Right ventricle myocardium inferior (tissue), 1 donor: Measurements from ENCODE around the gene ATP13A3. TPM values are rescaled to one million over a fixed set of nuclear protein-coding genes. Genes with fewer than 3 reads are reported as not detected.

Experiments used
- ATAC-seq: fragments of 200-7000 bp; cut with Tn5 transposase; one replicate; pipeline ENCODE4 v1.9.1; 2020; ENCODE audit warnings: mild to moderate bottlenecking, moderate library complexity
- DNase-seq: peaks from one replicate; pipeline ENCODE4 v3.0.0; 2021; ENCODE audit errors: missing footprints
- intact Hi-C: fragments of 100-400 bp; cut with DNase I; formaldehyde crosslinking; loops from one replicate; pipeline ENCODE4 v1.11.0; 2022
- total RNA-seq: library from RNA; stranded (reverse); fragmentation: NEBNext Ultra II Directional; extraction: Animal tissue kit (Norgen Biotek cat#: 25700); gene quantifications from one replicate; pipeline ENCODE4 v1.2.1, GENCODE V29; 2021
- donor health status: DM: no; HTN: yes; CAD: no; lungs with severe emphysema.

ATP13A3 gene
- total RNA-seq, 1 donor from 2014 or later = 55.3 TPM

GRCh38 chr3:194460566-194460965, 26.2 kb downstream of the ATP13A3 start:
- DNase-seq (no peak), ATAC-seq (no peak)
- intact Hi-C loops = no loop called here

- no peak for DNase-seq
- no peak for ATAC-seq
- intact Hi-C loops = no loop called here
Measured at GRCh38 chr3:194458131-194458530, 28.7 kb downstream of the ATP13A3 start.

- intact Hi-C loops = no loop called here
- DNase-seq (no peak), ATAC-seq (no peak)
Measured at GRCh38 chr3:194455481-194455880, 31.3 kb downstream of the ATP13A3 start.

GRCh38 chr3:194450341-194450740, 36.5 kb downstream of the ATP13A3 start:
- ATAC-seq (no peak), DNase-seq (no peak)
- intact Hi-C loops = no loop called here

- no peak for DNase-seq
- intact Hi-C loops = no loop called here
- no peak for ATAC-seq
Measured at GRCh38 chr3:194449913-194450312, 36.9 kb downstream of the ATP13A3 start.

- DNase-seq (no peak), ATAC-seq (no peak)
- intact Hi-C loops = no loop called here
Measured at GRCh38 chr3:194447657-194448056, 39.1 kb downstream of the ATP13A3 start.

- intact Hi-C loops = no loop called here
- no peak for DNase-seq
- no peak for ATAC-seq
Measured at GRCh38 chr3:194447161-194447560, 39.6 kb downstream of the ATP13A3 start.

- intact Hi-C loops = no loop called here
- DNase-seq = no peak
- no peak for ATAC-seq
Measured at GRCh38 chr3:194446754-194447153, 40.0 kb downstream of the ATP13A3 start.

- ATAC-seq (no peak), DNase-seq (no peak)
- intact Hi-C loops = no loop called here
Measured at GRCh38 chr3:194446172-194446571, 40.6 kb downstream of the ATP13A3 start.

GRCh38 chr3:194443901-194444300, 42.9 kb downstream of the ATP13A3 start:
- no peak for DNase-seq
- ATAC-seq = no peak
- intact Hi-C loops = no loop called here

GRCh38 chr3:194440756-194441155, 46.0 kb downstream of the ATP13A3 start:
- DNase-seq (no peak), ATAC-seq (no peak)

GRCh38 chr3:194439881-194440550, 46.8 kb downstream of the ATP13A3 start:
- intact Hi-C loops = no loop called here
- ATAC-seq = no peak
- no peak for DNase-seq

More at GRCh38 chr3:194440756-194441155, 46.0 kb downstream of the ATP13A3 start:
- intact Hi-C loops = no loop called here

GRCh38 chr3:194434503-194434902, 52.3 kb downstream of the ATP13A3 start:
- intact Hi-C loops = no loop called here
- ATAC-seq = no peak
- no peak for DNase-seq

- ATAC-seq = no peak
- intact Hi-C loops = no loop called here
- DNase-seq = no peak
Measured at GRCh38 chr3:194431554-194431953, 55.2 kb downstream of the ATP13A3 start.

- DNase-seq (no peak), ATAC-seq (no peak)
- intact Hi-C loops = no loop called here
Measured at GRCh38 chr3:194425399-194425798, 61.4 kb downstream of the ATP13A3 start.

GRCh38 chr3:194424953-194425352, 61.8 kb downstream of the ATP13A3 start:
- ATAC-seq = no peak
- DNase-seq = no peak
- intact Hi-C loops = no loop called here

- intact Hi-C loops = no loop called here
- DNase-seq (no peak), ATAC-seq (no peak)
Measured at GRCh38 chr3:194424373-194424772, 62.4 kb downstream of the ATP13A3 start.

GRCh38 chr3:194423317-194423716, 63.5 kb downstream of the ATP13A3 start:
- peak; percentile 42 for ATAC-seq
- no peak for DNase-seq
- intact Hi-C loops = no loop called here

GRCh38 chr3:194422188-194422587, 64.6 kb downstream of the ATP13A3 start:
- no peak for DNase-seq
- intact Hi-C loops = no loop called here
- no peak for ATAC-seq

- no peak for ATAC-seq
- no peak for DNase-seq
- intact Hi-C loops = no loop called here
Measured at GRCh38 chr3:194418671-194419070, 68.1 kb downstream of the ATP13A3 start.

- intact Hi-C loops = no loop called here
Measured at GRCh38 chr3:194407423-194407822, 79.4 kb downstream of the ATP13A3 start.

More at GRCh38 chr3:194407423-194407822, 79.4 kb downstream of the ATP13A3 start:
- DNase-seq = no peak
- no peak for ATAC-seq
